Astrocyte (in vitro differentiated cells and primary cell): ENCODE results near the gene SLC9A3.

Experiments used
- EZH2 ChIP-seq: IDR thresholded peaks from 2 replicates; pipeline ENCODE4 v1.6.1; 2012; ENCODE audit warnings: mild to moderate bottlenecking, low read length, inconsistent platforms; ENCODE audit not compliant: insufficient read depth
- TF ChIP-seq, protein P1 (sequence below): IDR thresholded peaks from 2 replicates; pipeline ENCODE4 v1.5.1; 2011; ENCODE audit warnings: low read depth, mild to moderate bottlenecking, inconsistent platforms, low read length, moderate library complexity; ENCODE audit not compliant: insufficient read depth

DNA sequence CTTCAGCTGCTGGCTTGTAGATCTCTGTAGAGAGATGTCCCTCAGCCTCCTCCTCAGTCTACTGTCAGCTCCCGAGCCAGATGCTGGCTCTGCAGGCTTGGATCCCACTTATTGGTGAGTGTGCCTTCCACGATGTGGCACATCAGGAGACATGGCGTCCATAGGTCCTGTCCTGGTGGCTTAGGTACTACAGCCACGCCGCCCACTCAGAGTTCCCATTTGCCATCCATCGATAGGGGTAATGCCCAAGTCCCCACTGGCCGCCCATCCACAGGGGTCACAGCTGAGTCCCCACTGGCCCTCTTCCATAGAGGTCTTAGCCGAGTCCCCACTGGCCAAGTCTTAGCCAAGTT, 64.0 kb downstream of the SLC9A3 start:
- TF ChIP-seq EZH2 = no peak
- TF ChIP-seq, protein P1, sequence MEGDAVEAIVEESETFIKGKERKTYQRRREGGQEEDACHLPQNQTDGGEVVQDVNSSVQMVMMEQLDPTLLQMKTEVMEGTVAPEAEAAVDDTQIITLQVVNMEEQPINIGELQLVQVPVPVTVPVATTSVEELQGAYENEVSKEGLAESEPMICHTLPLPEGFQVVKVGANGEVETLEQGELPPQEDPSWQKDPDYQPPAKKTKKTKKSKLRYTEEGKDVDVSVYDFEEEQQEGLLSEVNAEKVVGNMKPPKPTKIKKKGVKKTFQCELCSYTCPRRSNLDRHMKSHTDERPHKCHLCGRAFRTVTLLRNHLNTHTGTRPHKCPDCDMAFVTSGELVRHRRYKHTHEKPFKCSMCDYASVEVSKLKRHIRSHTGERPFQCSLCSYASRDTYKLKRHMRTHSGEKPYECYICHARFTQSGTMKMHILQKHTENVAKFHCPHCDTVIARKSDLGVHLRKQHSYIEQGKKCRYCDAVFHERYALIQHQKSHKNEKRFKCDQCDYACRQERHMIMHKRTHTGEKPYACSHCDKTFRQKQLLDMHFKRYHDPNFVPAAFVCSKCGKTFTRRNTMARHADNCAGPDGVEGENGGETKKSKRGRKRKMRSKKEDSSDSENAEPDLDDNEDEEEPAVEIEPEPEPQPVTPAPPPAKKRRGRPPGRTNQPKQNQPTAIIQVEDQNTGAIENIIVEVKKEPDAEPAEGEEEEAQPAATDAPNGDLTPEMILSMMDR = no peak
